HG03039 (cell line): ENCODE data around the gene SPAG4.

Source experiments
- ATAC-seq: cut with Tn5 transposase; IDR thresholded peaks from one replicate; pipeline ENCODE4 v1.9.1; 2021; ENCODE audit warnings: mild to moderate bottlenecking, moderate library complexity; ENCODE audit not compliant: unreplicated experiment

Gene SPAG4

GRCh38 chr20:35598899-35599775 is 16.5 kb upstream of the SPAG4 start:
- no peak for ATAC-seq

- ATAC-seq, result no peak
Observed at GRCh38 chr20:35599776-35600120, 15.9 kb upstream of the SPAG4 start.

- ATAC-seq, result no peak
Observed at GRCh38 chr20:35600176-35600992, 15.2 kb upstream of the SPAG4 start.

GRCh38 chr20:35600993-35601973 is 14.3 kb upstream of the SPAG4 start:
- no peak for ATAC-seq

GRCh38 chr20:35601990-35602389 is 13.6 kb upstream of the SPAG4 start:
- no peak for ATAC-seq

GRCh38 chr20:35602851-35603495 is 12.7 kb upstream of the SPAG4 start:
- no peak for ATAC-seq

- no peak for ATAC-seq
Observed at GRCh38 chr20:35603695-35604448, 11.8 kb upstream of the SPAG4 start.

- no peak for ATAC-seq
Observed at GRCh38 chr20:35604449-35604747, 11.2 kb upstream of the SPAG4 start.

GRCh38 chr20:35606127-35606526 is 9.5 kb upstream of the SPAG4 start:
- ATAC-seq, result no peak

GRCh38 chr20:35607003-35607735 is 8.5 kb upstream of the SPAG4 start:
- ATAC-seq, result no peak

GRCh38 chr20:35610833-35611427 is 4.7 kb upstream of the SPAG4 start:
- ATAC-seq, result no peak

GRCh38 chr20:35611482-35611881 is 4.1 kb upstream of the SPAG4 start:
- ATAC-seq, result no peak

GRCh38 chr20:35616465-35617396 is 1.1 kb downstream of the SPAG4 start:
- ATAC-seq, result no peak

- no peak for ATAC-seq
Observed at GRCh38 chr20:35617397-35618262, 2.0 kb downstream of the SPAG4 start.

- no peak for ATAC-seq
Observed at GRCh38 chr20:35618263-35619131, 2.9 kb downstream of the SPAG4 start.
